ENCODE results near the gene CCDC47. TPM values are rescaled to one million over a fixed set of nuclear protein-coding genes. Genes with fewer than 3 reads are reported as not detected.

The CCDC47 gene
- total RNA-seq, 2 experiments from 2014 or later = 31.0 to 31.3 TPM

- Mint-ChIP-seq H3K27me3 (no peaks in the 10 kb centered on the region), H3K27ac (no peak overlapping the region), H3K4me3 (no peak overlapping the region), H3K9me3 (no peaks in the 10 kb centered on the region), H3K36me3 (ENCODE audit: low read depth) (peaks cover 79% of the 10 kb centered on the region), H3K4me1 (ENCODE audit: low read depth) (peaks cover 18% of the 10 kb centered on the region)
- ChIA-PET POLR2A (interaction anchor here (2.4 kb wide), 1 partner anchor 19 kb away, joined by 7 read pairs; the partner anchor contains the start of genes CCDC47 and DDX42), CTCF (no interaction called here)
- TF ChIP-seq, protein P1, sequence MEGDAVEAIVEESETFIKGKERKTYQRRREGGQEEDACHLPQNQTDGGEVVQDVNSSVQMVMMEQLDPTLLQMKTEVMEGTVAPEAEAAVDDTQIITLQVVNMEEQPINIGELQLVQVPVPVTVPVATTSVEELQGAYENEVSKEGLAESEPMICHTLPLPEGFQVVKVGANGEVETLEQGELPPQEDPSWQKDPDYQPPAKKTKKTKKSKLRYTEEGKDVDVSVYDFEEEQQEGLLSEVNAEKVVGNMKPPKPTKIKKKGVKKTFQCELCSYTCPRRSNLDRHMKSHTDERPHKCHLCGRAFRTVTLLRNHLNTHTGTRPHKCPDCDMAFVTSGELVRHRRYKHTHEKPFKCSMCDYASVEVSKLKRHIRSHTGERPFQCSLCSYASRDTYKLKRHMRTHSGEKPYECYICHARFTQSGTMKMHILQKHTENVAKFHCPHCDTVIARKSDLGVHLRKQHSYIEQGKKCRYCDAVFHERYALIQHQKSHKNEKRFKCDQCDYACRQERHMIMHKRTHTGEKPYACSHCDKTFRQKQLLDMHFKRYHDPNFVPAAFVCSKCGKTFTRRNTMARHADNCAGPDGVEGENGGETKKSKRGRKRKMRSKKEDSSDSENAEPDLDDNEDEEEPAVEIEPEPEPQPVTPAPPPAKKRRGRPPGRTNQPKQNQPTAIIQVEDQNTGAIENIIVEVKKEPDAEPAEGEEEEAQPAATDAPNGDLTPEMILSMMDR (IDR thresholded peaks at IDR 0.05) = no peak
- Histone ChIP-seq H3K27me3 (ENCODE audit: control insufficient read depth in 1 of 2, insufficient read depth in 2 of 2, low read length in 2 of 2) (no peaks in the 10 kb centered on the region), H3K4me3 (ENCODE audit: low read length) (no peak overlapping the region), H3K27ac (ENCODE audit: low read depth in 1 of 2, low read length in 2 of 2) (no peak overlapping the region), H3K4me1 (ENCODE audit: insufficient read depth, low read length) (peaks cover 8% of the 10 kb centered on the region), H3K36me3 (ENCODE audit: insufficient read depth, low read length) (peaks cover 52% of the 10 kb centered on the region), H3K9me3 (ENCODE audit: control insufficient read depth in 1 of 2, insufficient read depth in 1 of 2, low read length in 2 of 2) (no peaks in the 10 kb centered on the region)
- intact Hi-C loops (cut with DNase I, micrococcal nuclease) = no loop called here
- DNase-seq (no peak), ATAC-seq (ENCODE audit: poor library complexity) (no peak)
Measured at GRCh38 chr17:63754046-63754445, 19.4 kb downstream of the CCDC47 start.

- intact Hi-C loops (cut with DNase I, micrococcal nuclease) = no loop called here
- ChIA-PET POLR2A (interaction anchor here (1.0 to 1.5 kb wide), 3 partner anchors 11 to 59 kb away, joined by 3 to 9 read pairs (median 6); no protein-coding TSS in a partner anchor), CTCF (no interaction called here)
- H3K4me1 ChIP-seq (ENCODE audit: insufficient read depth, low read length) = peaks cover 8% of the 10 kb centered on the region
- H3K9me3 ChIP-seq (ENCODE audit: control insufficient read depth in 1 of 2, insufficient read depth in 1 of 2, low read length in 2 of 2) = no peaks in the 10 kb centered on the region
- peaks cover 18% of the 10 kb centered on the region for H3K4me1 Mint-ChIP-seq (ENCODE audit: low read depth)
- no peaks in the 10 kb centered on the region for H3K27me3 Mint-ChIP-seq
- H3K4me3 Mint-ChIP-seq = no peak overlapping the region
- H3K36me3 Mint-ChIP-seq (ENCODE audit: low read depth) = peaks cover 75% of the 10 kb centered on the region
- ATAC-seq (ENCODE audit: poor library complexity) (no peak), DNase-seq (no peak)
- no peaks in the 10 kb centered on the region for H3K27me3 ChIP-seq (ENCODE audit: control insufficient read depth in 1 of 2, insufficient read depth in 2 of 2, low read length in 2 of 2)
- TF ChIP-seq, protein P1 (IDR thresholded peaks at IDR 0.05) = no peak
- peak overlapping the region; percentile 64 for H3K27ac Mint-ChIP-seq
- H3K27ac ChIP-seq (ENCODE audit: low read depth in 1 of 2, low read length in 2 of 2) = no peak overlapping the region
- H3K36me3 ChIP-seq (ENCODE audit: insufficient read depth, low read length) = peaks cover 52% of the 10 kb centered on the region
- H3K4me3 ChIP-seq (ENCODE audit: low read length) = no peak overlapping the region
- no peaks in the 10 kb centered on the region for H3K9me3 Mint-ChIP-seq
Measured at GRCh38 chr17:63753215-63753614, 20.2 kb downstream of the CCDC47 start.

DNA sequence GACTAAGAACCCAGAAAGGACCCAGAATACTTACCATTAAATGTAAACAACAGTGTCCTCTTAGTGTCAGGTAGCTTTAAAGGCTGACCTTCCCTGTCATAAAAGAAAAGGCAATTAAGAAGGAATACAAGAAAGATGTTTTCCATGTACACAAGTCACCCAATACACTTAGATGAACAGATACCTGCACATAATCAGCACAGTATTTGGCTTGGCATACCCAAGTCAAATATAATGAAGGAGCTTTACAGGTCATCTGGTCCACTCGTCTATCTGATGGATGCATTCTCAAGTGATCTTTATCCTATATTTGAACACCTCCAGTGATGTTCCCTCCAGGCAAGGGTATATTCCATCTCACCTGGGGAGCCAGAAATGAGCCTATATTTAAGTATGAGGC lies 20.7 kb downstream of the CCDC47 start:
- TF ChIP-seq, protein P1 (IDR thresholded peaks at IDR 0.05) = no peak
- peak overlapping the region; percentile 64 for H3K27ac Mint-ChIP-seq
- peaks cover 8% of the 10 kb centered on the region for H3K4me1 ChIP-seq (ENCODE audit: insufficient read depth, low read length)
- no peaks in the 10 kb centered on the region for H3K27me3 Mint-ChIP-seq
- peaks cover 18% of the 10 kb centered on the region for H3K4me1 Mint-ChIP-seq (ENCODE audit: low read depth)
- no peak for ATAC-seq (ENCODE audit: poor library complexity)
- CTCF ChIA-PET = interaction anchor here (1.1 kb wide), 2 partner anchors 11 to 23 kb away, joined by 3 to 4 read pairs; partner anchors contain the start of gene STRADA
- H3K4me3 Mint-ChIP-seq = no peak overlapping the region
- no peak for DNase-seq
- peaks cover 75% of the 10 kb centered on the region for H3K36me3 Mint-ChIP-seq (ENCODE audit: low read depth)
- H3K9me3 Mint-ChIP-seq = no peaks in the 10 kb centered on the region
- peaks cover 48% of the 10 kb centered on the region for H3K36me3 ChIP-seq (ENCODE audit: insufficient read depth, low read length)
- no peak overlapping the region for H3K4me3 ChIP-seq (ENCODE audit: low read length)
- POLR2A ChIA-PET = interaction anchor here (0.9 to 1.5 kb wide), 5 partner anchors 10 to 129 kb away, joined by 3 to 9 read pairs (median 6); partner anchors contain the start of genes CCDC47 and DDX42
- no peaks in the 10 kb centered on the region for H3K9me3 ChIP-seq (ENCODE audit: control insufficient read depth in 1 of 2, insufficient read depth in 1 of 2, low read length in 2 of 2)
- H3K27me3 ChIP-seq (ENCODE audit: control insufficient read depth in 1 of 2, insufficient read depth in 2 of 2, low read length in 2 of 2) = no peaks in the 10 kb centered on the region
- H3K27ac ChIP-seq (ENCODE audit: low read depth in 1 of 2, low read length in 2 of 2) = no peak overlapping the region
- intact Hi-C loops (cut with DNase I, micrococcal nuclease) = no loop called here

Data from CD4-positive, alpha-beta T cell (primary cell).